Measurements from ENCODE around the gene KLHDC7B. TPM values are rescaled to one million over a fixed set of nuclear protein-coding genes. Genes with fewer than 3 reads are reported as not detected.

Gene KLHDC7B
- total and polyA plus RNA-seq, 2 of the 13 experiments (the other 11 are each of a cell fraction or from before 2014, with no cell fraction given): 0.11 TPM; not detected in 1

DNA sequence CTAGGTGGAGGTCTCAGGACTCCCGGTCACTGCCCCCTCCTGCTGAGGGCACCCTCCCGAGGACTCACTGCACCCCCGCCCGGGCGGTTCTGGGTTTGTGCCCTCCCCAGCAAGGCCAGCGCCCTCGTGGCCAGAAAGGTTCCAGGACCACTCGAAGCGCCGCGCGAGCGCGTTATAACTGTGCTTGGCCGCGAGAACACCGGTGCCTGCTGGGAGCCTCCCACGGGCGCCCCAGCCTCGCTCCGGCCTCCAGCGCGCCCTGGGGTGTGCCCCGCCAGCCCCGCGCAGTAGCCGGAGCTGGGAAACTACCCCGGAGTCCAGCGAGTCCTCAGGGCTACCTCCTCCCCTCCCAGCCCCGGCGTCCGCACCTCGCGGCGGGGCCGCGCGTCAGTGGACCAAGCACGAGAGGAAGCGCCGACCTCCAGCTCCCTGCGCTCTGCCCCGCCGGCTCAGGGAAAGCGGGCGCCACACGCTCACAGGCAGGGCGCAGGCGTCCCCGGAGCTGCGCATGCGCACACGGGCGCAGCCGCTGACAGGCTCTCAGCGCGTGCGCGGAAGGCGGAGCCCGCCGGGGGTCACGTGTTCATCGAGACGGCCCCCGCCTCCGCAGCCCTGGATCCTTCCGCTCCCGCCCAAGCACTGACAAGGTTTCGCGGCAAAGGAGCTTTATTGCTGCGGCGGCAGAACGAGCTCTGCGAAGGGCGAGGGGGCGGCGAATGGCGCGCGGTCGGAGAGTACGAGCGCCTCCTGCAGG is 20.4 kb upstream of the KLHDC7B start, which contains the start of gene SCO2 (continued):
- peak; percentile 81 for TF ChIP-seq GABPB1 (CRISPR knock-in tag; IDR thresholded peaks at IDR 0.05)
- no peak for TF ChIP-seq TBL1XR1 (IDR thresholded peaks at IDR 0.05; ENCODE audit: borderline replicate concordance, low read length, partially characterized antibody)
- 0 out of 2 replicates have a peak, but pooled peaks have one; percentile 71 for TF ChIP-seq ZNF451 (CRISPR knock-in tag; IDR thresholded peaks at IDR 0.05)
- TF ChIP-seq TOPORS (CRISPR knock-in tag; IDR thresholded peaks at IDR 0.05): peak; percentile 49; the same call in 1 of the 2 replicates
- TF ChIP-seq ZNF619 (CRISPR knock-in tag; IDR thresholded peaks at IDR 0.05): no peak
- TF ChIP-seq TBP (CRISPR knock-in tag; IDR thresholded peaks at IDR 0.05): no peak
- no peak; the same call in 1 of the 2 replicates for TF ChIP-seq ZNF766 (CRISPR knock-in tag; IDR thresholded peaks at IDR 0.05; ENCODE audit: borderline replicate concordance)
- no peak for TF ChIP-seq ZKSCAN1 (IDR thresholded peaks at IDR 0.05; ENCODE audit: low read length)
- TF ChIP-seq SRY (CRISPR knock-in tag; IDR thresholded peaks at IDR 0.05): 0 out of 2 replicates have a peak, but pooled peaks have one; percentile 28
- no peak for TF ChIP-seq ZSCAN25 (CRISPR knock-in tag; IDR thresholded peaks at IDR 0.05)
- TF ChIP-seq HOXA3 (CRISPR knock-in tag; IDR thresholded peaks at IDR 0.05): peak; percentile 72; the same call in 1 of the 2 replicates
- TF ChIP-seq ARNT2 (CRISPR knock-in tag; IDR thresholded peaks at IDR 0.05; ENCODE audit: low read depth): peak; percentile 76; the same call in 1 of the 2 replicates
- peak; percentile 94 for TF ChIP-seq USF2 (IDR thresholded peaks at IDR 0.05; ENCODE audit: low read depth, low read length)
- TF ChIP-seq USF2 (CRISPR knock-in tag; IDR thresholded peaks at IDR 0.05; ENCODE audit: borderline replicate concordance): peak; percentile 94; the same call in 1 of the 2 replicates
- peak; percentile 46; the same call in 1 of the 2 replicates for TF ChIP-seq RAD21 (CRISPR knock-in tag; IDR thresholded peaks at IDR 0.05)
- TF ChIP-seq, protein P1, sequence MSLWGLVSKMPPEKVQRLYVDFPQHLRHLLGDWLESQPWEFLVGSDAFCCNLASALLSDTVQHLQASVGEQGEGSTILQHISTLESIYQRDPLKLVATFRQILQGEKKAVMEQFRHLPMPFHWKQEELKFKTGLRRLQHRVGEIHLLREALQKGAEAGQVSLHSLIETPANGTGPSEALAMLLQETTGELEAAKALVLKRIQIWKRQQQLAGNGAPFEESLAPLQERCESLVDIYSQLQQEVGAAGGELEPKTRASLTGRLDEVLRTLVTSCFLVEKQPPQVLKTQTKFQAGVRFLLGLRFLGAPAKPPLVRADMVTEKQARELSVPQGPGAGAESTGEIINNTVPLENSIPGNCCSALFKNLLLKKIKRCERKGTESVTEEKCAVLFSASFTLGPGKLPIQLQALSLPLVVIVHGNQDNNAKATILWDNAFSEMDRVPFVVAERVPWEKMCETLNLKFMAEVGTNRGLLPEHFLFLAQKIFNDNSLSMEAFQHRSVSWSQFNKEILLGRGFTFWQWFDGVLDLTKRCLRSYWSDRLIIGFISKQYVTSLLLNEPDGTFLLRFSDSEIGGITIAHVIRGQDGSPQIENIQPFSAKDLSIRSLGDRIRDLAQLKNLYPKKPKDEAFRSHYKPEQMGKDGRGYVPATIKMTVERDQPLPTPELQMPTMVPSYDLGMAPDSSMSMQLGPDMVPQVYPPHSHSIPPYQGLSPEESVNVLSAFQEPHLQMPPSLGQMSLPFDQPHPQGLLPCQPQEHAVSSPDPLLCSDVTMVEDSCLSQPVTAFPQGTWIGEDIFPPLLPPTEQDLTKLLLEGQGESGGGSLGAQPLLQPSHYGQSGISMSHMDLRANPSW (CRISPR knock-in tag; IDR thresholded peaks at IDR 0.05; ENCODE audit: borderline replicate concordance): peak; percentile 80; the same call in 1 of the 2 replicates
- TF ChIP-seq YEATS4 (CRISPR knock-in tag; IDR thresholded peaks at IDR 0.05; ENCODE audit: borderline replicate concordance): peak; percentile 51; the same call in 1 of the 2 replicates
- TF ChIP-seq ZSCAN21 (CRISPR knock-in tag; IDR thresholded peaks at IDR 0.05; ENCODE audit: borderline replicate concordance): peak; percentile 80; the same call in 1 of the 2 replicates
- TF ChIP-seq ZBTB21 (CRISPR knock-in tag; IDR thresholded peaks at IDR 0.05): no peak
- TF ChIP-seq, protein P2, sequence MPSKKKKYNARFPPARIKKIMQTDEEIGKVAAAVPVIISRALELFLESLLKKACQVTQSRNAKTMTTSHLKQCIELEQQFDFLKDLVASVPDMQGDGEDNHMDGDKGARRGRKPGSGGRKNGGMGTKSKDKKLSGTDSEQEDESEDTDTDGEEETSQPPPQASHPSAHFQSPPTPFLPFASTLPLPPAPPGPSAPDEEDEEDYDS (CRISPR knock-in tag; IDR thresholded peaks at IDR 0.05): 0 out of 2 replicates have a peak, but pooled peaks have one; percentile 31
- peak; percentile 50; the same call in 1 of the 2 replicates for TF ChIP-seq MAZ (IDR thresholded peaks at IDR 0.05; ENCODE audit: borderline replicate concordance, low read depth, low read length)
- peak; percentile 98 for TF ChIP-seq MAZ (CRISPR knock-in tag; IDR thresholded peaks at IDR 0.05; ENCODE audit: low read depth)
- TF ChIP-seq CREM (IDR thresholded peaks at IDR 0.05): no peak
- no peak for TF ChIP-seq CREM (CRISPR knock-in tag; IDR thresholded peaks at IDR 0.05)
- no peak for TF ChIP-seq PCBP2 (optimal IDR thresholded peaks at IDR 0.05; ENCODE audit: low read depth, low read length, poor library complexity, severe bottlenecking)
- peak; percentile 63 for TF ChIP-seq ZMYM4 (CRISPR knock-in tag; IDR thresholded peaks at IDR 0.05)
